Measurements from ENCODE around the gene ARL5B.

Gene ARL5B

DNA sequence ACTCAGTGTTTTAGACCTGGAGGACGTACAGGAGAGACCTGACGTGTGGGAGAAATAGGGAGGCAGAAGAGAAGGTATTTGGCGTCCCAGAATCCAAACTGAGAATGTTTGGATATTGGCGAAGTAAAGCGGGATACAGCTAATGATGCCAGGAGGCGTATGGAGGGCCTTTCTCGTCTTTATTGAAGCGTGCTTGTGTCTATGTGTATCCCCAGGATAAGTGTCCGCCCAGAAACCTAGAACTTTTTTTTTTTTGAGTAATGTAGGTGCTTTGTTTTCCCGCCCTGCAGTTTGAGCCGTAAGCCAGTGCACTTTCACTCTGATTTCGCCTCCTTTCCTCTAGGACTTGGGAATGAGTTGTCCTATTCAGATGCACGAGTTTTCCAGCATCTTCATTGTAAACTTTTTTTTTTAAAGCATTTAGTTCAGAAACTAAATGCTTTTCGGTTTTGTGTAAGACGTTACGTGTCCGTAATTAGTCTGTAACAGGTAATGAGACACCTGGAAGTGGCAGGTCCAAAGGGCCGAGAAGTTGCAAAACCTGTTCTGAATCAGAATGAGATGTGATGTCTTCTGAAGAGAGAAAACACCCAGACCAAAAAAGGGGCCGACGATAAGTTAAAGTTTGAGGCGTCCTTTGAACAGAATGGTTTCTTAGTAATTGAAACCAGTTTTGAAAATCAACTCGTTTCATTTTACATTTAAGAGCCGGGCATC, 746 bp downstream of the ARL5B start:
- DNase-seq = no peak

DNA sequence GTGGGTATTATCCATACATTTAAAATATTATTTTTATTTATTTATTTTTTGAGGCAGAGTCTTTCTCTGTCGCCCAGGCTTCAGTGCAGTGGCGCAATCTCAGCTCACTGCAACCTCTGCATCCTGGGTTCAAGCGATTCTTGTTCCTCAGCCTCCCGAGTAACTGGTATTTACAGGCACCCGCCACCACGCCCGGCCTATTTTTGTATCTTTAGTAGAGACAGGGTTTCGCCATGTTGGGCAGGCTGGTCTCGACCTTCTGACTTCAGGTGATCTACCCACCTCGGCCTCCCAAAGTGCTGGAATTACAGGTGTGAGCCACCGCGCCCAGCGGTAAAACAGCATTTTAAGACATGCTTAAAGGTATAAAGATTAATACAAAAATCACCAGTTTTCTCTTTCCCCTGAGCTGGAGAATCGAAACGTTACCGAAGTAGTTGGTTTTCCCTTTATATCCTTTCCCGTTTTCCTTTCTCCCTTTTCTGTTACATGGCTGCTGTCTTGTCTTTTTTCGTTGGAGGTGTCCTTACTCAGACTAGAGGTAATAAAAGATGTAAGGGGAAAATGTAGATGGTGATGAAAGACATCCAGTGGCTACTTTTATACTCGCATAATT, 1.7 kb downstream of the ARL5B start:
- no peak for DNase-seq

DNA sequence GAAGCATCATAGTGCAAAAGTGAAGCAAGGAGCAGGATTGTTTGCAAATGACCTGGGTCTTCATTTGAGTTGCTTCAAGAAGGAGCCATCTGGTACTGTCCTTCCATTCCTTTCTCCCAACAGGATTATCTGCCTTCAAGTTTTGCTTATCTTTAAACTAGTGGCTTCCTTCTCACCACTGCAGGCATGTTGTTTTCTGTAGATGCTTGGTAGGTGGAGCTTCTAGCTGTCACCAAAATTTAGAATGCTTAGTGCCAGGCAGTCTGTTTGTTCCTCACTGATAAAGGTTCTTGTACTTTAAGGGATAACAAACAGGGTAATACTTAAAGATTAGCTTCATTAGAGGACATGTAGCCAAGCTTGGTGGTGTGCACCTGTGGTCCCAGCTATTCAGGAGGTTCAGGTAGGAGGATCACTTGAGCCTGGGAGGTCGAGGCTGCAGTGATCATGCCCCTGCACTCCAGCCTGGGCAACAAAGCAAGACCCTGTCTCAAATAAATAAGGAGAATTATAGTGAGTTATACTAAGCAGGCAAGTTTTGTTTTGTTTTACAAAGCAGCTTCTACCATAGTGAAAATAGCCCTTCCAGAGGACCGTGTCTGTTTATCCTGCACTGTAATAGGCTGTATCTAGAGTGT, 5.7 kb downstream of the ARL5B start:
- DNase-seq = no peak

GRCh38 chr10:18665815-18666558, 6.8 kb downstream of the ARL5B start:
- no peak for DNase-seq

DNA sequence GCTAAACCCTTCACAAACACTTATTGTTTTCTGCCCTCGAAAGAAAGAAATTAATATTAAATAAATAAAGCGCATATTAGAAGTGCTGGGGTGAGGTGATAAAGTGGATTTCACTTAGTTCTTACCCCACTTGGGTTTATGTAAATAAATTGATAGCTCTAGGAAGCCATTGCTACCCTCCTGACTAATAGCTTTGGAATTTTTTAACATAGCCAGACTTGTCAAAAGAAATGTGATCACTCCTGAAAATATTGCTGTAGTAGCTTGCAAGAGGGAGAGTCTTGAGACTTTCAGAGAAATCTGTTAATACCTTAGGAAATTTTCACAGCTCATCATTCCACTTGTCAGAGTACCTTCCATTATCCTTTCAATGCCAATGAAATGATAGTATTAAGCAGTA, 7.6 kb downstream of the ARL5B start:
- DNase-seq = no peak

DNA sequence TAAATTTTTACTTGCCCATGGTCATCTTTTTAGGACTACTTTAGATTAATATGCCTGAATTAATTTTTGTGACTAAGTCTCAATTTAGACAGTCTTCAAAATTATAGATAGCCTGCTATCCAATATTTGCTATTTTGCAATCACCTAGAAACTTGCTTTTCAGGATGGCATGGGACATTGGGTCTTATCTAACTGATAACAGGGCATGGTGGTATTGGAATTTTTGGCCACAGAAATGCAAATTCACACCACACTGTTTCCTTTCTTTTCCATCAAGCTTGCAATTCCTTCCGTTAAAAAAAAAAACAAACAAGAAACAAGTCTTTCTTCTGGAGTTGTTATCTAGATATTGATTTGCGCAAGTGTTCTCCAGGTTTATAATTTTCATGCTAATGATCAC, 8.8 kb downstream of the ARL5B start:
- DNase-seq = no peak

- no peak for DNase-seq
Observed at GRCh38 chr10:18675086-18675801, 16.0 kb downstream of the ARL5B start.

- DNase-seq = no peak
Observed at GRCh38 chr10:18680754-18681153, 21.5 kb downstream of the ARL5B start.

DNA sequence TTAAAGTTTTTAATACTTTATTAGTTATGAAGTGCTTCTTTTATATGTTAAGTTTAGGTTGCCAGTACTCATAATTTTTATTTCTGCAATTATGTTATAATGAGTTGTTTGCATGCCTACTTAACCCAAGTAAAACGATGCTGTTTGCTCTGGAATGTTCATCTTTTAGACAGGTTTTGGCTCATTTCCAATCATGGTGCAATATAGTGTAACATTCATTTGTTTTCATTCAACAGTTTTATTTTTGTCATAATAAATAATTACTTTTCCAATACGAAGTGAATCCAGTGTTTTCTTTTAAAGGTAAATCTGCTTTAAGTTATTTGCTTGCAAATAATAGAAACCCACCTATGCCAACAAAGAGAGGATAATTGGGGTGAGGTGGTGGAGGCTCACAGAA, 22.1 kb downstream of the ARL5B start:
- DNase-seq = no peak

GRCh38 chr10:18681971-18682411, 22.8 kb downstream of the ARL5B start:
- DNase-seq = no peak

- no peak for DNase-seq
Observed at GRCh38 chr10:18683427-18683826, 24.2 kb downstream of the ARL5B start.

- DNase-seq = peak; percentile 36
Observed at GRCh38 chr10:18684416-18684815, 25.2 kb downstream of the ARL5B start.

DNA sequence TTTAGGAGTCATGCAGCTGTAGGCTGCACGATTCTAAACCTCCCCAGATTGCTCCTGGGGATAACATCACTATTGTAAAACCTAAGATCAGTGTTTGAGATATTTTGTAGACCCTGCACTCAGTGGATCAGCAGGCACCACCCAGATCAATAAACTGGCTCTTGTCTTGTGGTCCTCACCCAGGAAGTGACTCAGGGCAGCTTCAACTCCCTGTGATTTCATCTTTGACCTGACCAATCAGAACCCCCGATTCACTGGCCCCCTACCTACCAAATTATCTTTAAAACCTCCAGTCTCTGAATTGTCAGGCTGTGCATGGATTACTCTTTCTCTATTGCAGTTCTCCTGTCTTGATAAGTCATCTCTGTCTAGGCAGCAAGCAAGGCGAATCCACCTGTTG, 25.7 kb downstream of the ARL5B start:
- no peak for DNase-seq

DNA sequence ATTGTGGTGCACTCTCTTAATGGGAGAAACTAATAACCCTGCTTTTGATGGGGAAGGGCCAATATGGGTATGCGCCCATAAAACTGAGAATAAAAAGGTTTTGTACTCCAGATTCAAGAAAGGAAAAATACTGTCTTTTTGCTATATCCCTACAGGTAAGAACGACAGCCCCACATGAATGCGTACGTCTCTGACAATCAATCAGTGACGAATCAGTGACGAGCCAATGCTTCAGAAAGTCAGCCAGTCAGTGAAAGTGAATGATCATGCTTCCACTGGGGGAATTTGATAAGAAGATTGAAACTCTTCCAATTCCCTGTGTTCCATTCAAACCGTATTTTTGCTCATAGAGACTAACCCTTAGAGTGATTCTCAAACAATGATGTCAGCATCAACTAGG, 26.3 kb downstream of the ARL5B start:
- DNase-seq = no peak

DNA sequence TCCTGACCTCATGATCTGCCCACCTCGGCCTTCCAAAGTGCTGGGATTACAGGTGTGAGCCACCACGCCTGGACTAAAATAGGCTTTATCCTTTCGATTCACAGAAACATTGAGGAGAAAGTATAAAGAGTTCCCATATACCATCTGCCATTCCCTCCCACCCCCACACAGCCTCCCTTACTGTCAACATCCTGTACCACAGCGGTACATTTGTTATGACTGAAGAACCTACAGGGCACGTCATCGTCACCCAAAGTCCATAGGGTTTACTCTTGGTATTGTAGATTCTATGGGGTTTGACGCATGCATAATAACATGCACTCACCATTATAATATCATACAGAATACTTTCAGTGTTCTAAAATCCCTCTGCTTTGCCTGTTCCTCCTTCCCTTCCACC, 28.0 kb downstream of the ARL5B start:
- DNase-seq = no peak

DNA sequence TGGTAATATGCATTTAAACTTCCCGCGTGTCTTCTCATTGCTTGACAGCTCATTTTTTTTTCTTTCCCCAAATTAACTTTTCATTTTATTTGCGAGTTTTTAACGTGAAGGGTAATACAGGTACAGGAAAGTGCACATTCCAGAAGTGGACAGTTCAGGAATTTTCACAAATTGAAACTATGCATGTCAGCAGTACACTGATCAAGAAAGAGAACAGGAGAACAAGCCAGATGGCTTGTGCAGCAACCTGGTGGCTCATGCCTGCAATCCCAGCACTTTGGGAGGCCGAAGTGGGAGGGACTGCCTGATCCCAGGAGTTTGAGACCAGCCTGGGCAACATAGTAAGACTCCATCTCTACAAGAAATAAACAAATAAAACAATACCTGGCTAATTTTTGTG, 28.5 kb downstream of the ARL5B start:
- DNase-seq = no peak

GRCh38 chr10:18689498-18689897, 30.3 kb downstream of the ARL5B start:
- no peak for DNase-seq

GRCh38 chr10:18690541-18690940, 31.3 kb downstream of the ARL5B start:
- DNase-seq = no peak

GRCh38 chr10:18699849-18700840, 40.9 kb downstream of the ARL5B start:
- no peak for DNase-seq

DNA sequence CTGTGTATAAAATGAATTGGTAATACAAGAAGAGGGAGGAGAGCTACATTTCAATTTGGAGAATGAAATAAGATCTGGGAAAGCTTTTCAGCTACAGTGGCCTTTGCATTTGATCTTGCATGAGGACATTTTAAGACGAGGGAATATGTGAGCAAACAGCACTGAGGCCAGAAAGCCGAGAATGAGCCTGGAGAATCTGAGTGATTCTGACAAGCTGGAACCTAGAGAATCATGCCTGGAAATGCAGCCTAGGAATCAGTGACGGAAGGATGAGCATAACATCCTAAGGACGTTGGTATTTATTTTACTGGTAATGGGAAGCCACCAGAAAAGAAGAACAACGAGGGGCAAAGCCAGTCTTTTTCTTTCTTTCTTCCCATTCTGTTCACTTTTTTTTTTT, 44.3 kb downstream of the ARL5B start:
- DNase-seq = no peak

DNA sequence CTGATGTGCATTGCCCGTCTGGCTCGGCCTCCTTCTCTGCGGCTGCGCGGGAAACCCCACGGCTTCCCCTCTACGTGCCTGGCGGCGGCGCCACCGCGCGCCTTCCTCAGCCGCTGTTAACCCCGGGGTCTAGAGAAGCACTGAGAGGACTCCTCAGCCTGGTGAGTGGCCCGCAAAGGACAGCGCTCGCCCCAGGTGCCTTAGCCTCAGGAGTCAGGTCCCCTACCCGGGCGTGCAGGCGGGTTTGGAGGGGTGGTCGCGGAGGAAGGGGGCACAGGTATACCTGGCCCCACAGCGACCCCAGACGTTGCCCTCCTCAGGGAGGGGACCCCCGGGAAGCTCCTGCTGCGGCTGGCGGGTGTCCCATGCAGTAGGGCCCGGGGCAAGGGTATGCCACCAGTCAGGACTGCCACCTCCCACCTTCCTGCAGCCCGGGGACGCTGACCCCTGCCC, 51.0 kb downstream of the ARL5B start:
- DNase-seq = no peak

GRCh38 chr10:18713077-18713476, 53.8 kb downstream of the ARL5B start:
- DNase-seq = no peak
